ENCODE data around the gene SNRPB2. TPM values are rescaled to one million over a fixed set of nuclear protein-coding genes. Genes with fewer than 3 reads are reported as not detected.

The SNRPB2 gene
- total and polyA plus RNA-seq, 2 donors (not counting 3 experiments of a cell fraction or from before 2014, with no cell fraction given) = 43.7 to 76.0 TPM

GRCh38 chr20:16691381-16691780, 38.4 kb upstream of the SNRPB2 start:
- Histone ChIP-seq H3K27ac (ENCODE audit: insufficient read depth, low read depth, low read length) (no peak overlapping the region), H3K27me3 (ENCODE audit: control insufficient read depth in 2 of 2, insufficient read depth in 2 of 2, low read length in 2 of 2) (no peaks in the 10 kb centered on the region), H3K9ac (replicated peaks; ENCODE audit: extremely low read depth, insufficient read depth, low read length) (no peak overlapping the region), H3K9me1 (replicated peaks; ENCODE audit: control insufficient read depth, extremely low read depth, insufficient read depth, low read length) (no peaks in the 10 kb centered on the region), H3K36me3 (ENCODE audit: control insufficient read depth in 2 of 2, extremely low read depth in 1 of 2, insufficient read depth in 2 of 2, low read length in 2 of 2) (no peaks in the 10 kb centered on the region), H3K4me3 (replicated peaks in 1 of 3; ENCODE audit: insufficient read depth in 1 of 3, low read depth in 1 of 3, low read length in 3 of 3) (no peak overlapping the region), H3K4me1 (ENCODE audit: control insufficient read depth, extremely low read depth, insufficient read depth, low read length) (no peaks in the 10 kb centered on the region), H2AFZ (ENCODE audit: low read depth, low read length) (no peak overlapping the region), H3K4me2 (ENCODE audit: insufficient read depth, low read length) (no peak overlapping the region), H4K20me1 (replicated peaks; ENCODE audit: control insufficient read depth, extremely low read depth, insufficient read depth, low read length) (no peaks in the 10 kb centered on the region), H3K79me2 (ENCODE audit: control insufficient read depth, insufficient read depth, low read length) (no peaks in the 10 kb centered on the region), H3K9me3 (replicated peaks; ENCODE audit: control insufficient read depth, insufficient read depth, low read length) (no peaks in the 10 kb centered on the region)
- ChIA-PET POLR2A (no interaction called here), CTCF (no interaction called here)
- DNase-seq (ENCODE audit: low read depth, low spot score) = no peak
- TF ChIP-seq POLR2AphosphoS5 (IDR thresholded peaks at IDR 0.05; ENCODE audit: insufficient read depth, low read depth, low read length) (no peak), GATA2 (IDR thresholded peaks at IDR 0.05; ENCODE audit: insufficient read depth, insufficient read length, low read depth, low read length) (no peak), MYC (IDR thresholded peaks at IDR 0.05; ENCODE audit: low read depth, low read length) (no peak), EZH2 (IDR thresholded peaks at IDR 0.05; ENCODE audit: borderline replicate concordance, low read depth, low read length, severe bottlenecking) (no peak), JUN (IDR thresholded peaks at IDR 0.05; ENCODE audit: borderline replicate concordance, insufficient read depth, insufficient read length, low read depth) (no peak), FOS (IDR thresholded peaks at IDR 0.05; ENCODE audit: borderline replicate concordance, insufficient read depth, low read length) (no peak)
- BruUV-seq (replicated peaks) = no TSS peak
- dilution Hi-C loops (cut with MboI; ENCODE audit: extremely low pct_ligation_motif_present, low sequenced_read_pairs) (no loop called here), intact Hi-C loops (cut with micrococcal nuclease) (no loop called here)
- FAIRE-seq = no peak

- Histone ChIP-seq H3K4me3 (replicated peaks in 1 of 3; ENCODE audit: insufficient read depth in 1 of 3, low read depth in 1 of 3, low read length in 3 of 3) (no peak overlapping the region), H3K27me3 (ENCODE audit: control insufficient read depth in 2 of 2, insufficient read depth in 2 of 2, low read length in 2 of 2) (no peaks in the 10 kb centered on the region), H3K27ac (ENCODE audit: insufficient read depth, low read depth, low read length) (no peak overlapping the region), H3K36me3 (ENCODE audit: control insufficient read depth in 2 of 2, extremely low read depth in 1 of 2, insufficient read depth in 2 of 2, low read length in 2 of 2) (no peaks in the 10 kb centered on the region), H3K9me3 (replicated peaks; ENCODE audit: control insufficient read depth, insufficient read depth, low read length) (no peaks in the 10 kb centered on the region), H3K9ac (replicated peaks; ENCODE audit: extremely low read depth, insufficient read depth, low read length) (no peak overlapping the region), H3K79me2 (ENCODE audit: control insufficient read depth, insufficient read depth, low read length) (no peaks in the 10 kb centered on the region), H4K20me1 (replicated peaks; ENCODE audit: control insufficient read depth, extremely low read depth, insufficient read depth, low read length) (no peaks in the 10 kb centered on the region), H2AFZ (ENCODE audit: low read depth, low read length) (no peak overlapping the region), H3K4me1 (ENCODE audit: control insufficient read depth, extremely low read depth, insufficient read depth, low read length) (no peaks in the 10 kb centered on the region), H3K9me1 (replicated peaks; ENCODE audit: control insufficient read depth, extremely low read depth, insufficient read depth, low read length) (no peaks in the 10 kb centered on the region), H3K4me2 (ENCODE audit: insufficient read depth, low read length) (no peak overlapping the region)
- no peak for DNase-seq (ENCODE audit: low read depth, low spot score)
- dilution Hi-C loops (cut with MboI; ENCODE audit: extremely low pct_ligation_motif_present, low sequenced_read_pairs) (no loop called here), intact Hi-C loops (cut with micrococcal nuclease) (no loop called here)
- FAIRE-seq = no peak
- POLR2A ChIA-PET = no interaction called here
- no TSS peak for BruUV-seq (replicated peaks)
- CTCF ChIA-PET = no interaction called here
- no peak for TF ChIP-seq MYC (IDR thresholded peaks at IDR 0.05; ENCODE audit: low read depth, low read length)
- TF ChIP-seq JUN (IDR thresholded peaks at IDR 0.05; ENCODE audit: borderline replicate concordance, insufficient read depth, insufficient read length, low read depth) = no peak
- no peak for TF ChIP-seq POLR2A (IDR thresholded peaks at IDR 0.05; ENCODE audit: low read depth, low read length)
- TF ChIP-seq FOS (IDR thresholded peaks at IDR 0.05; ENCODE audit: borderline replicate concordance, insufficient read depth, low read length) = no peak
- no peak for TF ChIP-seq MAX (IDR thresholded peaks at IDR 0.05; ENCODE audit: insufficient read depth, insufficient read length)
- TF ChIP-seq EZH2 (IDR thresholded peaks at IDR 0.05; ENCODE audit: borderline replicate concordance, low read depth, low read length, severe bottlenecking) = no peak
- TF ChIP-seq CTCF (IDR thresholded peaks at IDR 0.05; ENCODE audit: extremely low read depth in 1 of 2, insufficient read depth in 1 of 2, low read depth in 1 of 2, low read length in 2 of 2) = no peak
- TF ChIP-seq GATA2 (IDR thresholded peaks at IDR 0.05; ENCODE audit: insufficient read depth, insufficient read length, low read depth, low read length) = no peak
- no peak for TF ChIP-seq POLR2AphosphoS5 (IDR thresholded peaks at IDR 0.05; ENCODE audit: insufficient read depth, low read depth, low read length)
These were observed 37.8 kb upstream of the SNRPB2 start for GRCh38 chr20:16692009-16692408.
